Esophagus muscularis mucosa (tissue), 3 donors: Measurements from ENCODE around the gene CCNB1.

Experiments
- CTCF ChIP-seq, 3 experiments: fragments of 200-600 bp in 2 of 3; fragments of 450-650 bp in 1 of 3; sonication (generic) in 2 of 3; IDR thresholded peaks; one replicate each; pipeline ENCODE4 v1.5.1; 2017 to 2019; ENCODE audit warnings: antibody characterized with exemption in 3 of 3, mild to moderate bottlenecking in 2 of 3, moderate library complexity in 1 of 3
- POLR2AphosphoS5 ChIP-seq, 2 donors: sonication (generic); formaldehyde crosslinking; IDR thresholded peaks; one replicate each; pipeline ENCODE4 v1.6.1; 2017; ENCODE audit warnings: antibody characterized with exemption in 2 of 2

DNA sequence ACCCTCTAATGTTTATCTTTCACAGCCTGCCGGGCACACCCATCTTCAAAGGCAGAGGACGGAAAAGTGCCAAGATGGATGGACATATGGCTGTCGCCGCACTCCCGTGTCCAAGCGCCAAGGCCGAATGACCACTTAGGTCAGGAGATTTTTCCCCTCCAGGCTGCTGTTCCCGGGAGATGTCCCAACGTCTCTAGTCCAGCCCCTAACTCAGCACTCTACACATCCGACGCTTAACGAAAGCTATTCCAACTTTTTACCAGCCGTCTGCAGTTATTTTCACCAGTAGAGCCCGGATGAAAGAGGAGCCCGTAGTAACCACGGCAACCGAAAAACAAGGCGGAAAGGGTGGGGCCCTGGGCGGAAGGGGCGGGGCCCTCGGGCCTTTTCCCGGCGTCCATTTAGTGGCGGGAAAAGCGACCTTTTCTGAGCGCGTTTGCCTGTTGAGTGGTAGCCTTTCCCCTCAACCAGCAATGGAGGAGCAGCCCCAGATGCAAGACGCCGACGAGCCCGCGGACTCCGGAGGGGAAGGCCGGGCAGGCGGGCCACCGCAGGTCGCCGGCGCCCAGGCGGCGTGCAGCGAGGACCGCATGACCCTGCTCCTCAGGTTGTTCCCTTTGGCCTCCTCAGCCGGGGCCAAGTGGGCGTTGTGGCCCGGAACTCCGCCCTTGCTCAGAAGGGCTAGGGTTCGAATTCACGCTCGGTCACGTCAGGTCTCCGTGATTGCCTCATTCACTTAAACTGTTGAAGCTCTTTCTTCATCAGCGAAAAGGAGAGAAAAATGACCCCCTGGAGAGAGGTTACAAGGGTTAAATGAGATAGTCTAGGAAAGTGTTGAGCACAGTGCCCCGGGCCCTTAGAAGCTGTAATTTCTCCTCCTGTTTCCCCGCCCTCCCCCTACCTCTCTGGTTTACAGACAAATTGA, 22.5 kb downstream of the CCNB1 start, which contains the start of gene CENPH:
- TF ChIP-seq CTCF (IDR thresholded peaks at IDR 0.05) (peak in 1 of 3 experiments; percentile 2), POLR2AphosphoS5 (IDR thresholded peaks at IDR 0.05) (peak; percentile 30 to 62)
